H1 (cell line): ENCODE data around the gene HSPA4. TPM values are rescaled to one million over a fixed set of nuclear protein-coding genes. Genes with fewer than 3 reads are reported as not detected.

Experiments
- CTCF ChIA-PET: fragments of 300-600 bp; sonication (Branson Sonifier 250); formaldehyde crosslinking; loops from one replicate; lab custom pipeline; 2021; ENCODE audit not compliant: partially characterized antibody; lab: Charles Lee
- POLR2A ChIA-PET: fragments of 300-600 bp; sonication (Branson Sonifier 250); formaldehyde crosslinking; loops from one replicate; lab custom pipeline; 2021; ENCODE audit warnings: inconsistent platforms; ENCODE audit not compliant: partially characterized antibody; lab: Charles Lee
- DNase-seq, 2 experiments: peaks; one replicate each; pipeline versions ENCODE4 v3.0.0 to v3.0.0-alpha.2; 2010 to 2022; ENCODE audit warnings: low spot score in 2 of 2, low read depth in 1 of 2, mixed read lengths in 1 of 2
- FAIRE-seq: peaks from 2 replicates; lab custom pipeline; 2011; peaks lifted over from hg19 to GRCh38; lab: Jason Lieb, UNC
- H2AFZ ChIP-seq: 2 replicates; pipeline ENCODE4 v1.8.1; 2012; ENCODE audit warnings: low read length, inconsistent platforms
- H2AK5ac ChIP-seq: 2 replicates; pipeline ENCODE4 v1.6.1; 2013; ENCODE audit warnings: low read depth, low read length
- H2BK120ac ChIP-seq: replicated peaks from 2 replicates; pipeline ENCODE3; 2013; ENCODE audit warnings: low read depth, low read length, inconsistent platforms
- H2BK12ac ChIP-seq: 2 replicates; pipeline ENCODE4 v1.6.1; 2013; ENCODE audit warnings: low read depth, low read length
- H2BK15ac ChIP-seq: 2 replicates; pipeline ENCODE4 v1.6.1; 2013; ENCODE audit warnings: low read length
- H2BK20ac ChIP-seq: 2 replicates; pipeline ENCODE4 v1.6.1; 2013; ENCODE audit warnings: low read length
- H2BK5ac ChIP-seq: 2 replicates; pipeline ENCODE4 v1.6.1; 2013; ENCODE audit warnings: low read depth, low read length
- H3K14ac ChIP-seq: 2 replicates; pipeline ENCODE4 v1.6.1; 2013; ENCODE audit warnings: inconsistent platforms; ENCODE audit not compliant: insufficient read length
- H3K18ac ChIP-seq: 2 replicates; pipeline ENCODE4 v1.6.1; 2013; ENCODE audit warnings: low read length; ENCODE audit errors: extremely low read depth
- H3K23ac ChIP-seq: 2 replicates; pipeline ENCODE4 v1.6.1; 2013; ENCODE audit warnings: inconsistent platforms; ENCODE audit not compliant: insufficient read length
- H3K23me2 ChIP-seq: 2 replicates; pipeline ENCODE4 v1.6.1; 2013; ENCODE audit warnings: low read depth, low read length
- H3K27ac ChIP-seq: 2 replicates; pipeline ENCODE4 v1.6.1; 2011; ENCODE audit warnings: low read depth, low read length, inconsistent platforms
- H3K27me3 ChIP-seq, 4 experiments: replicated peaks in 1 of 4; 1 replicate in 1 of 4; 2 replicates in 3 of 4; pipeline versions ENCODE4 v1.6.1 to v1.8.1; 2011 to 2013; ENCODE audit warnings: low read length in 3 of 4, mild to moderate bottlenecking in 3 of 4, inconsistent platforms in 2 of 4, mixed read lengths in 2 of 4, moderate library complexity in 1 of 4; ENCODE audit not compliant: control insufficient read depth in 3 of 4, insufficient read depth in 3 of 4; ENCODE audit errors: extremely low read depth in 1 of 4
- H3K36me3 ChIP-seq, 4 experiments: 2 replicates each; pipeline versions ENCODE4 v1.6.1 to v1.8.1; 2011 to 2013; ENCODE audit warnings: mild to moderate bottlenecking in 4 of 4, low read length in 3 of 4, moderate library complexity in 2 of 4, control low read depth in 1 of 4, inconsistent platforms in 1 of 4; ENCODE audit not compliant: insufficient read depth in 4 of 4, control insufficient read depth in 2 of 4
- H3K4ac ChIP-seq: replicated peaks from 2 replicates; pipeline ENCODE3; 2013; ENCODE audit warnings: low read length, low read depth, mixed read lengths, inconsistent platforms; ENCODE audit not compliant: insufficient read length
- H3K4me1 ChIP-seq, 4 experiments: replicated peaks in 1 of 4; 1 replicate in 1 of 4; 2 replicates in 3 of 4; pipeline versions ENCODE4 v1.6.1 to v1.8.1; 2011 to 2013; ENCODE audit warnings: low read length in 3 of 4, inconsistent platforms in 2 of 4, mixed read lengths in 1 of 4; ENCODE audit not compliant: insufficient read depth in 4 of 4, control insufficient read depth in 3 of 4
- H3K4me2 ChIP-seq, 2 experiments: 2 replicates each; pipeline versions ENCODE4 v1.6.1 to v1.8.1; 2011 to 2013; ENCODE audit warnings: low read depth in 2 of 2, low read length in 2 of 2, control low read depth in 1 of 2, inconsistent platforms in 1 of 2, mild to moderate bottlenecking in 1 of 2; ENCODE audit not compliant: insufficient read depth in 1 of 2
- H3K4me3 ChIP-seq, 4 experiments: fragments of 200-600, 300-600 bp in 1 of 4; sonication (generic), shearing (Covaris generic), sonication (Bioruptor Twin) in 1 of 4; 2 replicates each; pipeline versions ENCODE4 v1.5.1 to v1.8.1; 2011 to 2016; ENCODE audit warnings: low read length in 4 of 4, low read depth in 3 of 4, control low read depth in 2 of 4, inconsistent platforms in 2 of 4, mild to moderate bottlenecking in 2 of 4, mixed read lengths in 1 of 4, moderate library complexity in 1 of 4; ENCODE audit not compliant: insufficient read depth in 2 of 4; ENCODE audit errors: extremely low read depth in 1 of 4
- H3K56ac ChIP-seq: replicated peaks from 2 replicates; pipeline ENCODE3; 2013; ENCODE audit warnings: low read depth, mild to moderate bottlenecking, mixed read lengths, low read length, inconsistent platforms; ENCODE audit not compliant: insufficient read length
- H3K79me1 ChIP-seq: 2 replicates; pipeline ENCODE4 v1.6.1; 2013; ENCODE audit warnings: low read depth, low read length, control low read depth
- H3K79me2 ChIP-seq, 2 experiments: 2 replicates each; pipeline versions ENCODE4 v1.6.1 to v1.8.1; 2012 to 2013; ENCODE audit warnings: low read length in 2 of 2, mild to moderate bottlenecking in 2 of 2, inconsistent platforms in 1 of 2; ENCODE audit not compliant: insufficient read depth in 2 of 2, control insufficient read depth in 1 of 2
- H3K9ac ChIP-seq, 4 experiments: replicated peaks in 1 of 4; 1 replicate in 1 of 4; 2 replicates in 3 of 4; pipeline versions ENCODE4 v1.6.1 to v1.8.1; 2011 to 2013; ENCODE audit warnings: low read depth in 3 of 4, low read length in 3 of 4, control low read depth in 2 of 4, mild to moderate bottlenecking in 2 of 4, moderate library complexity in 2 of 4, inconsistent platforms in 1 of 4; ENCODE audit errors: extremely low read depth in 1 of 4
- H3K9me3 ChIP-seq, 2 experiments: 2 replicates each; pipeline versions ENCODE4 v1.6.1 to v1.8.1; 2012 to 2013; ENCODE audit warnings: mild to moderate bottlenecking in 2 of 2, moderate library complexity in 2 of 2, control low read depth in 1 of 2, inconsistent platforms in 1 of 2, low read depth in 1 of 2, low read length in 1 of 2, mixed read lengths in 1 of 2; ENCODE audit not compliant: insufficient read depth in 2 of 2
- H4K20me1 ChIP-seq, 2 experiments: replicated peaks in 1 of 2; 2 replicates each; pipeline versions ENCODE3 to v1.8.1; 2011 to 2013; ENCODE audit warnings: inconsistent platforms in 2 of 2, low read length in 2 of 2, mild to moderate bottlenecking in 1 of 2; ENCODE audit not compliant: insufficient read depth in 2 of 2, control insufficient read depth in 1 of 2
- H4K5ac ChIP-seq: 2 replicates; pipeline ENCODE4 v1.6.1; 2013; ENCODE audit warnings: low read length, low read depth, mixed read lengths, inconsistent platforms; ENCODE audit not compliant: insufficient read length
- H4K8ac ChIP-seq: 2 replicates; pipeline ENCODE4 v1.8.0; 2013; ENCODE audit warnings: mild to moderate bottlenecking, moderate library complexity, low read length, inconsistent platforms; ENCODE audit not compliant: insufficient read depth; ENCODE audit errors: extremely low read depth
- H4K91ac ChIP-seq: replicated peaks from 2 replicates; pipeline ENCODE3; 2013; ENCODE audit warnings: low read length, mixed read lengths, inconsistent platforms; ENCODE audit not compliant: insufficient read length
- BACH1 ChIP-seq: IDR thresholded peaks from 2 replicates; pipeline ENCODE4 v1.6.1; 2012; ENCODE audit warnings: low read length, improper control_type of control experiment
- CBX5 ChIP-seq: fragments of 300-800, 300-1000 bp; sonication (generic); IDR thresholded peaks from 2 replicates; pipeline ENCODE4 v1.7.1; 2016; ENCODE audit warnings: antibody characterized with exemption, low read length, low read depth
- CHD1 ChIP-seq: IDR thresholded peaks from 2 replicates; pipeline ENCODE4 v1.6.1; 2012; ENCODE audit warnings: low read depth, low read length, improper control_type of control experiment
- CHD2 ChIP-seq: IDR thresholded peaks from 2 replicates; pipeline ENCODE4 v1.6.1; 2012; ENCODE audit warnings: low read length, improper control_type of control experiment
- CTCF ChIP-seq, 3 experiments: IDR thresholded peaks; 1 replicate in 2 of 3; 2 replicates in 1 of 3; pipeline versions ENCODE4 v1.5.1 to v1.6.1; 2011; ENCODE audit warnings: low read length in 3 of 3, mild to moderate bottlenecking in 3 of 3, inconsistent platforms in 2 of 3, low read depth in 1 of 3, moderate library complexity in 1 of 3; ENCODE audit not compliant: insufficient read depth in 1 of 3; ENCODE audit errors: control extremely low read depth in 1 of 3
- HDAC6 ChIP-seq: IDR thresholded peaks from one replicate; pipeline ENCODE4 v1.7.1; 2012; ENCODE audit warnings: low read depth, mild to moderate bottlenecking, inconsistent platforms, low read length, moderate library complexity
- JUN ChIP-seq: IDR thresholded peaks from 2 replicates; pipeline ENCODE4 v1.6.1; 2011; ENCODE audit warnings: low read depth, mild to moderate bottlenecking, improper control_type of control experiment, low read length
- PHF8 ChIP-seq: fragments of 200-600 bp; sonication (generic); conservative IDR thresholded peaks from 2 replicates; pipeline ENCODE4 v1.7.1; 2012; ENCODE audit warnings: low read depth, mild to moderate bottlenecking, inconsistent platforms, low read length, moderate library complexity
- POLR2AphosphoS5 ChIP-seq: IDR thresholded peaks from 2 replicates; pipeline ENCODE4 v1.6.1; 2011; ENCODE audit warnings: low read depth, low read length
- SAP30 ChIP-seq: fragments of 300-600 bp; sonication (generic); IDR thresholded peaks from 2 replicates; pipeline ENCODE4 v1.7.1; 2012; ENCODE audit warnings: low read length, moderate library complexity, mild to moderate bottlenecking, inconsistent platforms; ENCODE audit not compliant: insufficient read depth, insufficient replicate concordance
- SIX5 ChIP-seq: IDR thresholded peaks from 2 replicates; pipeline ENCODE4 v1.6.1; 2011; ENCODE audit warnings: mild to moderate bottlenecking, low read depth, low read length
- SP4 ChIP-seq: IDR thresholded peaks from 2 replicates; pipeline ENCODE4 v1.6.1; 2012; ENCODE audit warnings: low read length, inconsistent platforms
- TCF12 ChIP-seq: IDR thresholded peaks from 2 replicates; pipeline ENCODE4 v1.6.1; 2011; ENCODE audit warnings: low read depth, mild to moderate bottlenecking, low read length
- WGBS, 2 experiments: shearing (Covaris generic) in 1 of 2; methylation state at CpG; one replicate each; pipeline versions ENCODE4 v1.1.6 to v1.1.7; 2013 to 2015; ENCODE audit warnings: low lambda C conversion rate in 2 of 2, mixed read lengths in 2 of 2, inconsistent platforms in 1 of 2, low coverage in 1 of 2, missing lambda C conversion rate in 1 of 2; ENCODE audit not compliant: insufficient replicate concordance in 2 of 2, insufficient coverage in 1 of 2, insufficient read length in 1 of 2; ENCODE audit errors: extremely low coverage in 1 of 2, missing lambda C conversion rate in 1 of 2; 5-methylcytosine and 5-hydroxymethylcytosine counted together
- polyA plus RNA-seq, 7 experiments: library from polyadenylated mRNA; depleted of rRNA in 3 of 7; stranded (reverse) in 5 of 7; unstranded in 2 of 7; fragments of >200 nt in 5 of 7; fragments of 200-250 nt in 2 of 7; gene quantifications; 1 replicate in 5 of 7; 2 replicates in 1 of 7; 4 replicates in 1 of 7; pipeline versions ENCODE4 v1.2.1 to v1.2.3, GENCODE V29; 2011 to 2013; ENCODE audit warnings: missing spikeins in 2 of 7, mixed read lengths in 2 of 7
- total RNA-seq: library from RNA; stranded (reverse); fragmentation: NEBNext Ultra II Directional; extraction: Animal tissue kit (Norgen Biotek cat#: 25700); gene quantifications from 2 replicates; pipeline ENCODE4 v1.2.1, GENCODE V29; 2021

HSPA4 gene
- total and polyA plus RNA-seq, 2 of the 8 experiments (the other 6 are each of a cell fraction or from before 2014, with no cell fraction given), result 28.9 to 445 TPM

GRCh38 chr5:133035224-133035623, 16.6 kb upstream of the HSPA4 start:
- Histone ChIP-seq H2BK5ac (no peak overlapping the region), H3K56ac (no peak overlapping the region), H2BK15ac (no peak overlapping the region), H2AFZ (no peak overlapping the region), H3K9me3 (no peaks in the 10 kb centered on the region), H3K27me3 (no peaks in the 10 kb centered on the region), H3K36me3 (no peaks in the 10 kb centered on the region), H3K4me3 (no peak overlapping the region), H4K5ac (no peak overlapping the region), H3K4me1 (no peaks in the 10 kb centered on the region), H4K91ac (no peak overlapping the region), H3K79me2 (no peaks in the 10 kb centered on the region), H3K9ac (no peak overlapping the region), H2BK20ac (no peak overlapping the region), H3K23ac (no peak overlapping the region), H3K18ac (no peak overlapping the region), H4K8ac (no peak overlapping the region), H3K79me1 (no peaks in the 10 kb centered on the region), H2AK5ac (peak overlapping the region; percentile 41; the same call in 1 of the 2 replicates), H3K27ac (no peak overlapping the region), H3K4me2 (no peak overlapping the region), H3K23me2 (no peaks in the 10 kb centered on the region), H3K4ac (no peak overlapping the region), H2BK120ac (no peak overlapping the region), H3K14ac (no peak overlapping the region), H4K20me1 (no peaks in the 10 kb centered on the region), H2BK12ac (no peak overlapping the region)
- CTCF ChIA-PET, result no interaction called here
- no peak for FAIRE-seq
- POLR2A ChIA-PET, result interaction anchor here (1.2 kb wide), 1 partner anchor 61 kb away, joined by 3 read pairs; no protein-coding TSS in a partner anchor
- DNase-seq, result no peak
- TF ChIP-seq CHD2, result no peak
- TF ChIP-seq BACH1, result no peak
- TF ChIP-seq CTCF (IDR thresholded peaks at IDR 0.05; ENCODE audit: control extremely low read depth in 1 of 3, insufficient read depth in 1 of 3, low read depth in 1 of 3, low read length in 3 of 3), result no peak
- TF ChIP-seq SAP30, result no peak
- no peak for TF ChIP-seq TCF12
- no peak for TF ChIP-seq CHD1
- TF ChIP-seq POLR2AphosphoS5, result no peak
- no peak for TF ChIP-seq SIX5
- no peak for TF ChIP-seq JUN
- no peak for TF ChIP-seq CBX5
- TF ChIP-seq HDAC6, result no peak
- no peak for TF ChIP-seq SP4
- no peak for TF ChIP-seq PHF8
- 64% methylated on average over 2 of the region's 2 CpGs; no CpG with 5 or more reads in 1 of the 2 experiments for WGBS, 2 experiments
